Naive thymus-derived CD8-positive, alpha-beta T cell (primary cell): ENCODE data around the gene C14orf93. TPM values are rescaled to one million over a fixed set of nuclear protein-coding genes. Genes with fewer than 3 reads are reported as not detected.
A peak's percentile ranks its signal among the peaks of the same experiment; 100 is the strongest.

ENCODE experiments used
- ATAC-seq, 2 donors: fragments of 150-1000 bp; cut with Tn5 transposase in 1 of 2; sonication (Bioruptor Pico), chemical (Tn5 transposase) in 1 of 2; 1 replicate in 1 of 2; 2 replicates in 1 of 2; pipeline ENCODE4 v1.10.0; 2021; ENCODE audit warnings: mild to moderate bottlenecking in 2 of 2, moderate library complexity in 2 of 2
- POLR2A ChIA-PET: fragments of 350-600 bp; sonication (Branson Sonifier 250); formaldehyde crosslinking; loops from one replicate; lab custom pipeline; 2021; ENCODE audit warnings: antibody characterized with exemption; lab: Charles Lee
- DNase-seq, 10 donors: peaks; one replicate each; pipeline versions ENCODE4 v3.0.0 to v3.0.0-alpha.2; 2020 to 2022
- H3K27ac Mint-ChIP-seq, 10 donors: one replicate each; pipeline ENCODE4 v1.8.0; 2020 to 2022; ENCODE audit warnings: mild to moderate bottlenecking in 10 of 10, mixed read lengths in 10 of 10, moderate library complexity in 4 of 10, inconsistent platforms in 1 of 10
- H3K27me3 Mint-ChIP-seq, 5 donors: one replicate each; pipeline ENCODE4 v1.8.0; 2021 to 2022; ENCODE audit warnings: mixed read lengths in 5 of 5
- H3K36me3 Mint-ChIP-seq, 3 donors: one replicate each; pipeline ENCODE4 v1.8.0; 2020 to 2022; ENCODE audit warnings: mixed read lengths in 3 of 3, mild to moderate bottlenecking in 2 of 3, inconsistent platforms in 1 of 3
- H3K4me1 Mint-ChIP-seq, 4 donors: one replicate each; pipeline ENCODE4 v1.8.0; 2021 to 2022; ENCODE audit warnings: mixed read lengths in 4 of 4
- H3K4me3 Mint-ChIP-seq, 10 donors: one replicate each; pipeline ENCODE4 v1.8.0; 2020 to 2022; ENCODE audit warnings: mild to moderate bottlenecking in 10 of 10, mixed read lengths in 10 of 10, moderate library complexity in 6 of 10, inconsistent platforms in 1 of 10
- H3K9me3 Mint-ChIP-seq, 9 donors: one replicate each; pipeline ENCODE4 v1.8.0; 2020 to 2022; ENCODE audit warnings: mixed read lengths in 9 of 9, mild to moderate bottlenecking in 3 of 9, inconsistent platforms in 1 of 9, moderate library complexity in 1 of 9
- polyA plus RNA-seq, 3 donors: library from polyadenylated mRNA; unstranded; fragments of 300-500 nt; fragmentation: Illumina TruSeq; gene quantifications; one replicate each; pipeline ENCODE4 v1.2.3, GENCODE V29; 2021
- total RNA-seq, 8 experiments: library from RNA in 2 of 8; stranded (reverse) in 2 of 8; gene quantifications; one replicate each; pipeline ENCODE4 v1.2.3 and lab custom pipeline; 2021 to 2026

The C14orf93 gene
- total RNA-seq, result 10 to 100 TPM; 16.8 to 17.3 TPM
- 10 to 100 TPM in 1 of 3 donors, 1 to 10 TPM in 2; 5.6 to 10.9 (median 7.5) TPM for polyA plus RNA-seq
- total RNA-seq (lab: John Stamatoyannopoulos, UW), result 7.4 to 17.4 (median 15.5) reads per million in 6 experiments

GRCh38 chr14:23009939-23010726, at the start of gene C14orf93:
TSS of gene C14orf93 (minus strand) at chr14:23010143. CDS start at chr14:22999023, 11,120 bp downstream.
- Mint-ChIP-seq H3K27me3 (no peaks in the 10 kb centered on the region), H3K27ac (peak within 1 kb of the TSS; percentile 82 to 99 (median 98)), H3K4me1 (peaks cover 13 to 48% (median 39%) of the 10 kb centered on the region in 4 donors), H3K9me3 (no peaks in the 10 kb centered on the region), H3K36me3 (no peaks in the 10 kb centered on the region), H3K4me3 (peak within 1 kb of the TSS; percentile 92 to 99 (median 96))
- peak; percentile 19 to 35 for ATAC-seq
- peak; percentile 62 to 85 (median 73) for DNase-seq
- POLR2A ChIA-PET, result interaction anchor here (0.9 to 2.2 kb wide), 4 partner anchors 15 to 85 kb away, joined by 3 to 10 read pairs (median 6); partner anchors contain the start of genes ACIN1 and C14orf119

GRCh38 chr14:23058654-23059504, 48.9 kb upstream of the C14orf93 start:
- Mint-ChIP-seq H3K36me3 (peaks cover 0 to 58% (median 21%) of the 10 kb centered on the region in 3 donors), H3K4me1 (peaks cover 15 to 23% (median 21%) of the 10 kb centered on the region in 4 donors), H3K27ac (peak overlapping the region in 2 of 10 donors; percentile 21 to 81), H3K9me3 (no peaks in the 10 kb centered on the region), H3K27me3 (no peaks in the 10 kb centered on the region), H3K4me3 (peak overlapping the region in 2 of 10 donors; percentile 36 to 39)
- ATAC-seq (no peak), DNase-seq (no peak)
- POLR2A ChIA-PET, result interaction anchor here (0.6 to 4.2 kb wide), 11 partner anchors 9 to 130 kb away, joined by 4 to 44 read pairs (median 6); partner anchors contain the start of genes AJUBA and PRMT5

GRCh38 chr14:23057757-23058653, 48.1 kb upstream of the C14orf93 start:
- Mint-ChIP-seq H3K27me3 (no peaks in the 10 kb centered on the region), H3K27ac (peak overlapping the region in 8 of 10 donors; percentile 24 to 80 (median 66)), H3K4me3 (peak overlapping the region; percentile 79 to 90 (median 88)), H3K4me1 (peaks cover 15 to 21% (median 20%) of the 10 kb centered on the region in 4 donors), H3K36me3 (peaks cover 0 to 50% (median 18%) of the 10 kb centered on the region in 3 donors), H3K9me3 (no peaks in the 10 kb centered on the region)
- ATAC-seq (peak; percentile 73 to 75), DNase-seq (peak; percentile 73 to 90 (median 84))
- POLR2A ChIA-PET, result interaction anchor here (0.6 to 4.2 kb wide), 13 partner anchors 10 to 263 kb away, joined by 3 to 44 read pairs (median 5); partner anchors contain the start of genes AJUBA, PABPN1 and PRMT5

GRCh38 chr14:23056956-23057756, 47.2 kb upstream of the C14orf93 start, which contains the start of gene CDH24:
TSS of gene CDH24 (minus strand) at chr14:23057520. CDS start at chr14:23055733, 1,787 bp downstream.
- peak within 1 kb of the TSS in 9 of 10 donors; percentile 46 to 91 (median 69) for H3K27ac Mint-ChIP-seq
- POLR2A ChIA-PET, result interaction anchor here (0.6 to 4.2 kb wide), 14 partner anchors 11 to 264 kb away, joined by 3 to 44 read pairs (median 6); partner anchors contain the start of genes AJUBA, PABPN1 and PRMT5
- DNase-seq, result peak; percentile 48 to 83 (median 60)

GRCh38 chr14:23056145-23056955, 46.4 kb upstream of the C14orf93 start:
- Mint-ChIP-seq H3K9me3 (no peaks in the 10 kb centered on the region), H3K4me3 (peak overlapping the region; percentile 77 to 96 (median 85)), H3K36me3 (peaks cover 0 to 33% (median 9%) of the 10 kb centered on the region in 3 donors), H3K27me3 (no peaks in the 10 kb centered on the region), H3K4me1 (peaks cover 15 to 21% (median 20%) of the 10 kb centered on the region in 4 donors), H3K27ac (peak overlapping the region in 9 of 10 donors; percentile 6 to 91 (median 46))
- POLR2A ChIA-PET, result interaction anchor here (0.6 to 4.2 kb wide), 5 partner anchors 38 to 75 kb away, joined by 3 to 44 read pairs (median 8); no protein-coding TSS in a partner anchor
- peak; percentile 42 to 78 (median 64) for DNase-seq
- peak; percentile 65 to 73 for ATAC-seq

More at GRCh38 chr14:23056956-23057756, 47.2 kb upstream of the C14orf93 start, which contains the start of gene CDH24:
- Mint-ChIP-seq H3K4me3 (peak within 1 kb of the TSS; percentile 79 to 96 (median 90)), H3K4me1 (peaks cover 15 to 21% (median 20%) of the 10 kb centered on the region in 4 donors), H3K27me3 (no peaks in the 10 kb centered on the region), H3K36me3 (peaks cover 0 to 41% (median 11%) of the 10 kb centered on the region in 3 donors), H3K9me3 (no peaks in the 10 kb centered on the region)
- peak; percentile 67 to 84 for ATAC-seq

GRCh38 chr14:23055621-23056144, 45.7 kb upstream of the C14orf93 start:
- H3K36me3 Mint-ChIP-seq, result peaks cover 0 to 26% (median 4%) of the 10 kb centered on the region in 3 donors
- H3K27me3 Mint-ChIP-seq, result no peaks in the 10 kb centered on the region
- ATAC-seq, result no peak
- no peak for DNase-seq
- H3K4me3 Mint-ChIP-seq, result peak overlapping the region; percentile 77 to 96 (median 84)
- peaks cover 15 to 21% (median 20%) of the 10 kb centered on the region in 4 donors for H3K4me1 Mint-ChIP-seq
- POLR2A ChIA-PET, result interaction anchor here (1.5 to 1.6 kb wide), 2 partner anchors 49 to 61 kb away, joined by 8 to 9 read pairs; no protein-coding TSS in a partner anchor
- no peaks in the 10 kb centered on the region for H3K9me3 Mint-ChIP-seq
- H3K27ac Mint-ChIP-seq, result peak overlapping the region in 5 of 10 donors; percentile 13 to 51 (median 43)

- Mint-ChIP-seq H3K9me3 (no peaks in the 10 kb centered on the region), H3K4me3 (no peak overlapping the region), H3K4me1 (peaks cover 15 to 21% (median 20%) of the 10 kb centered on the region in 4 donors), H3K27me3 (no peaks in the 10 kb centered on the region), H3K27ac (peak overlapping the region in 1 of 10 donors; percentile 18), H3K36me3 (peaks cover 0 to 21% (median 3%) of the 10 kb centered on the region in 3 donors)
- POLR2A ChIA-PET, result interaction anchor here (1.0 to 1.6 kb wide), 2 partner anchors 48 to 60 kb away, joined by 4 to 9 read pairs; no protein-coding TSS in a partner anchor
- ATAC-seq, result no peak
- DNase-seq, result no peak
These were observed 45.2 kb upstream of the C14orf93 start for GRCh38 chr14:23055147-23055550.

- Mint-ChIP-seq H3K4me1 (peaks cover 15 to 21% (median 18%) of the 10 kb centered on the region in 4 donors), H3K27me3 (no peaks in the 10 kb centered on the region), H3K9me3 (no peaks in the 10 kb centered on the region), H3K27ac (peak overlapping the region in 1 of 10 donors; percentile 80), H3K36me3 (peaks cover 0 to 12% (median 0%) of the 10 kb centered on the region in 3 donors), H3K4me3 (peak overlapping the region in 2 of 10 donors; percentile 34 to 42)
- DNase-seq (peak in 4 of 10 donors; percentile 22 to 71 (median 40)), ATAC-seq (no peak)
- POLR2A ChIA-PET, result interaction anchor here (1.0 kb wide), 1 partner anchor 47 kb away, joined by 4 read pairs; no protein-coding TSS in a partner anchor
These were observed 44.3 kb upstream of the C14orf93 start for GRCh38 chr14:23054000-23054811.
